Head of caudate nucleus (tissue), 42 donors: ENCODE data around the gene GALNT9.
"Not testable (repeated sequence)": the region's sequence is repeated elsewhere in the genome, so short reads cannot be mapped to it uniquely, and the experiment has no call there.

Experiments
- DNase-seq, 42 donors: peaks; one replicate each; pipeline versions ENCODE4 v3.0.0 to v3.0.0-alpha.2; 2020 to 2021; ENCODE audit warnings: mixed read lengths in 7 of 42
- intact Hi-C: fragments of 100-400 bp; cut with DNase I; formaldehyde crosslinking; loops from one replicate; pipeline ENCODE4 v1.15.0; 2022

Gene GALNT9

DNA sequence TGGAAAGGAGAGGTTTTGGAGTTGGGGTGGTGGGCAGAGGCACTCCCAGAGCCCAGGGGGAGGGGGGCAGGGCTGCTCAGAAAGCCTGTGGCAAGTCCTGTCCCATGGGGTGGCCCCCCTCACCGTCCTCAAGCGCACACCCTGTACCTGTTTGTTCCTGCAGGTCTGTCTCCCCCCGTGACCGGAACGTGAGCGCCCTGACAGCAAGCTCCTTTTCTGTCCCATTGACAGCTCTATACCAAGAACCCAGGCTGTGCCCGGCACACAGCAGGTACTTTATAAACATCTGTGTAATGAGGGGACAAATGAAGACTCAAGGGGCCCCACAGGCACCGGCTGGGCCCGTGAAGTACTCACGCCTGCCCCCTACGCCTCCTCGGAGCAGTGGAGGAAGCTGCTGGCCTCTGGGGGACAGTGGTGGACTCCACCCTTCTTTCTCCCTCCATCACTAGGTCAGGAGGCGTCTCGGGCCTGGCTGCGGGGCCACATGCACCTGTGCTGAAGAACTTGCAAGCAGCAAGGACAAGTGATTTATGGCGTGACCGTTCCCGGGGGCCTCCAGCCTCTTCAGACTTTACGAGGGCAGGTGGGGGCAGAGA is 65.8 kb downstream of the GALNT9 start:
- intact Hi-C loops, result no loop called here
- DNase-seq, result no peak

DNA sequence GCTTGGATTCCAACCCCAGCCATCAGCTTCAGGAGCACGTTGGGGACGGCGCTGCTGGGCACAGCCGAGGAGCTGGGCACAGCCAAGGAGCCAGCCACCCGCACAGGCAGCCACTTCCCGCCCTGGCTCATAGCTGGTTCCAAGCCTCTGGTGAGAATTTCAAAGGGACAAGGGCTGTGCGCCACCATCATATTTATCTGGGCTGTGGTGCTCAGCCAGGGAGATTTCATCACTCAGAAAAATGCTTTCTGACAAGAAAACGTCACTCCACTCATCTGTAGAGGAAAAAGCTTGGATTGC is 66.4 kb downstream of the GALNT9 start:
- intact Hi-C loops, result no loop called here

DNA sequence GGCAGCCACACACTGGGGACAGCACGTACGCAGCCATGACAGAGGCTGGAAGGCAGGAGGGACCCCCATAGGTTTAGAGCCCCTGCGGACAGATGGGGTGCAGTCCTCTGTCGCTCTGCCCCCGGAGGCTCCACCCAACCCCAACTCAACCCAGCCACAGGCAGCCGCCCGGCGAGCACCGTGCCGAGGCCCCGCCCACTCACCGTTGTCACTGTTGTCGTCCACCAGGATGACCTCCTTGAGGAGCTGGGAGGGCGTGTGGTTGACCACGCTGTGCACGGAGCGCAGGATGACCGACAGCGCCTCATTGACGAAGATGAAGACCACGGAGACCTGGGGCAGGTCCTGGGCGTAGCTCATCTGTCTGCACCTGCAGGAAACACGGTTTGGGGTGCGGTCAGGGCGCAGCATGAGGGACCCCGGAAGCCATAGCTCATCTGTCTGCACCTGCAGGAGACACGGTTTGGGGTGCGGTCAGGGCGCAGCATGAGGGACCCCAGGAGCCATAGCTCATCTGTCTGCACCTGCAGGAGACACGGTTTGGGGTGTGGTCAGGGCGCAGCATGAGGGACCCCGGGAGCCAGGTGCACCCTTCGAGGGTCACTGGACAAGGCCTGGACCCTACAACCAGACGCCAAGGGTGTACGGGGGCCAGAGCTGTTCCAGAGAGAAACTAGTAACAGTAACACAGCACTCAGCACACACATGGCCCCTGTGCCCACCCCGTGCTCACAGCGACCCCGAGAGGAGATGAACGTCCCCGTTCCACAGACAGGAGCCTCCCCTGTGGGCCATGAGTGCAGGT is 66.9 kb downstream of the GALNT9 start:
- intact Hi-C loops, result no loop called here
- DNase-seq, result no peak

More for the DNA sequence above, 66.4 kb downstream of the GALNT9 start:
- DNase-seq, result no peak

DNA sequence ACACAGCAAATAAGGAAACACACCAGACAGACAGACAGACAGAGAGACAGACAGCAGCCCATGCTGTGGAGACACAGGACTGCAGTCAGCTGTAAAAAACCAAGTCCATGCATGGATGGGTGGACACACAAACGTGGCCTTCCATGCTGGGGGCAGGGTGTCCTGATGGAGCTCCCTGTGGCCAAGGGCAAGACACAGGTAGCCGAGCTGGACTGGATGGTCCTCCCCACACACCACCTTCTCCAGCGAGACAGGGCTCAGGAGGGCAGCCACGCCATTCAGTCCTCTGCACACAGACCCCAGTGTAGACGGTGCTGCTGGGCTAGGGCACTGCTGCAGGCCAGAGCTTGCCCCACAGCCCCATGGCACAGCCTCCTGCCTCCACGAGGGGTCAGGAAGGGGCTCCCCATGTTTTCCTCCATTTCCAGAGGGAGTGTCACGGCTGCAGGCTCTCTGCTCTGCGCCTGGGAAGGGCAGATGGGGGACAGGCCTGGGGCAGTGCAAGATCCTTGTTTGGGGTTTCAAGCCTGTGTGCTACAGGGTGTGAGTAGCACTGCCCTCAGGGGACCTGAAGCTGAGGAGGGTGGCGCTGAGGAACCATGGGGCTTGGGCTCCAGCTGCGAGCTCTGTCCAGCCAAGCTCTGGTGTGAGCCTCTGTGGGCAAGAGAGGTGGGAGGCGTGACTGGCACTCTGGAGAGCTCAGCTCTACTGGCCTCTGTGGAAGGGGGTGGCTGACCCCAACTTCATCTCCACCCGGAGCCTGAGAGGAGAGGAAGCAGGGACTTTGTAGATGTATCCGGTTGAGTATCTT is 67.9 kb downstream of the GALNT9 start:
- intact Hi-C loops, result no loop called here
- no peak for DNase-seq

DNA sequence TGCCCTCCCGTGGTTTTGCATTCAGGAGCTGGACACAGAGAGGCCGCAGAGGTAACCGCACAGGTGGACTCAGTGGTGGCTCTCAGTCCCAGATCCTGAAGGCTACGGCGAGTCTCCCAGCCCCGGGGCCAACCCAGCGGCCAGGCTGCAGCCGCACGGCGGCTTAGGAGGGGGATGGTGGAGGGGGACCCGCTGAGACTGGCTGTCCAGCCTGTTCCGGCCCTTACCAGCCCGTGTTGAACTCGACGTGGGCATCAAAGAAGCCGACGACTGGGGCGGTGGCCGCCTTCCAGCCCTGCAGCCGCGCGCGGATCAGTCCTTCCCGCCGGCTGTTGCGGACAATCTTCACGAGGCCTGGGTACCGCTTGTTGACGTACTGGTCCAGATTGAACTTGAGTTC is 68.7 kb downstream of the GALNT9 start:
- intact Hi-C loops, result no loop called here

DNA sequence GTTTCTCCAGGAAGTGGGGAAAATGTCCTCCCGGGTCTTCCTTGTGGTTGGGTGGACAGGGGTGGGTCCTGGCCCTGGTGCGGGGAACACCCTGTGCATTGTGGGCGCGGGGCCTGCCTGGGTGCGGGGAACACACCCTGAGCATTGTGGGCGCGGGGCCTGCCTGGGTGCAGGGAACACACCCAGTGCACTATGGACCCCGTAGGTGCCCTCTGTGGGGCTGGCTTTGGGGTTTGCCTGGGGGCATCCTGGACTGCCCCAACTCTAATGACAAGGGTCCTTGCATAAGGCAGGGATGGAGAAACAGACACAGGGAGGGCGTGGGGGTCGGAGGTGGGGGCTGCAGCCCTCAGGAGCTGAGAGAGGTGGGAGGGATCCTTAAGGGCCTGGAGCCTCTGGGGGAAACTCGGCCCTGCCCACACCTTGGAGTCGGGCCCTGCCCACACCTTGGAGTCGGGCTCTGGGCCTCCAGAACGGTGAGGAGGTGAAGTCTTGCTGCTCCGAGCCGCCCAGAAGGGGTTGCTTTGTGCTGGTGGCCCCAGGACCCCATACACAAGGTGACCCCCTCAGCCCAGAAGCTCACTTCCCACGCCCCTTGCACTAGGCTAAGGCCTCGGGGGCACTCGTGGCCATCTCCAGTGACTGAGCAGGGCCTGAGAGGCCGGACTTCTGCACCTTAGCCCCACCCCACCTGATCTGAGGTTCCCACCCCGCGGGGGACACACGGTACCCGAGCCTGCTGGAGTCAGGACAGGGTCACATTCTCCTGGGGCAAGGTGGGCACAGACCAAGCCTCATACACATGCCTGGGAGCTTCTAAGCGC is 69.3 kb downstream of the GALNT9 start:
- intact Hi-C loops, result no loop called here
- no peak for DNase-seq

More for the DNA sequence above, 68.7 kb downstream of the GALNT9 start:
- no peak for DNase-seq

DNA sequence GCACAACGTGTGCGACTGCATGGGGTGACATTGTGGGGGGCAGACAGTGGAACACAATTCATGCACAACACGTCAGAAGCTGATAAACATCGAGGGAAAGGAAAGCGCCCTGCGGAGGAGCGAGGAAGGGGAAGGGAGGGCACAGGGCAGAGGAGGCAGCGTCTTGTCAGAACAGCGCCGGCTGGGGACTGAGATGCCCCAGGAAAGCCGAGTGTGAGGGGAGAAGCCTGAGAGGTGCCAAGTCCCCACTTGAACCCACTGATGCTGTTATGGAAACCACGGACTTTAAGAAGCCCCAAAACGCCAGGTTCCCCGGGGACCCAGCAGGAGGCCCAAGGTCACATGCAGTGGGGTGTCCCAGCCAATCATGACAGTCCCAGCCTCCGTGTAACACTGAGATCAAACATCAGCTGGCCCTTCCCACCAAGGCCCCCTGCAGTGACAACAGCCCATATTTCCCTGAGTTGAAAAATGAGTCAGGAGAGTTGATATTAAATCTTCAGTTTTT is 70.0 kb downstream of the GALNT9 start:
- no peak for DNase-seq
- intact Hi-C loops, result no loop called here

DNA sequence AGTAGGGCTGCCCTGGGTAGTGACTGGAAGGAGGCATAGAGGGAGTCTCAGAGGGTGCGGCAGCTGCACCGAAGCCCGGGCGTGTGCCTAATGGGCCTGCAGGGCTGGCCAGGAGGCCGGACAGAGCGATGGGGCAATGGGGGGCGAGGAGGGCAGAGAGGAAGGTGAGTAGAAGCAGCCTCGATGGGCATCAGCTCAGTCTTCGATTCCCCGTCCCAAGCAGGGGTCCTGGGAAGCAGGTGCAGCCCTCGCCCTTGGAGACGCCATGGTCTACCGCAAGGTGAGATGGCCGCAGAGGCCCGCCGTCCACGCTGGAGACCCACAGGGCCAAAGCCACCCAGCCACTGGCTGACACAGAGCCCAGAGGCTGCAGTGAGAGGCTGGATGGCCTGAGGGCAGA is 70.8 kb downstream of the GALNT9 start:
- DNase-seq, result no peak

DNA sequence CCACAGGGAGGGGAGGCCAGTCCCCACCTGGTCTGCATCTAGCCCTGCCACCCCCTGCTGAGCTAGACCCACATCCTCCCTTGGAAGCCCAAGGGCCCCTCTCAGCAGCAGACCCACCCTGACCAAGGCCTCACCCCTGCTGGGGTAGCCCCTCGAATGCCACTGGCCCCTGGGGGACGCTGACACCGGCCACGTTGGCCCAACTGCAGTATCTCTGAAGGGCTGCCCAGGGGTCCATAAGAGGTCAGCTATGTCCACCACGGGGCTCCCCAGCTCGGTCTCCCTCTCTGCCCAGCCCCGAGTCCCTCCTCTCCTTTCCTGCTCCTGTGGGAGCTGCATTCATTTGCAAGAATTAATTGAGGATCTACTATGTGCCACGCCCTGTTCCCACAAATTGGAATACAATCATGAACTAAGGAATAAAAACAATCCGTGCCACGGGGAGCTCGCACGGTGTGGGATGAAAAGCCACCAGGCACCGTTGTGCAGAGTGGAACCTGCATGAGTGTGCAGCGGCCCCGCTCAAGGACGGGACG is 71.4 kb downstream of the GALNT9 start:
- DNase-seq, result no peak
- intact Hi-C loops, result no loop called here

More for the DNA sequence above, 70.8 kb downstream of the GALNT9 start:
- intact Hi-C loops, result no loop called here

DNA sequence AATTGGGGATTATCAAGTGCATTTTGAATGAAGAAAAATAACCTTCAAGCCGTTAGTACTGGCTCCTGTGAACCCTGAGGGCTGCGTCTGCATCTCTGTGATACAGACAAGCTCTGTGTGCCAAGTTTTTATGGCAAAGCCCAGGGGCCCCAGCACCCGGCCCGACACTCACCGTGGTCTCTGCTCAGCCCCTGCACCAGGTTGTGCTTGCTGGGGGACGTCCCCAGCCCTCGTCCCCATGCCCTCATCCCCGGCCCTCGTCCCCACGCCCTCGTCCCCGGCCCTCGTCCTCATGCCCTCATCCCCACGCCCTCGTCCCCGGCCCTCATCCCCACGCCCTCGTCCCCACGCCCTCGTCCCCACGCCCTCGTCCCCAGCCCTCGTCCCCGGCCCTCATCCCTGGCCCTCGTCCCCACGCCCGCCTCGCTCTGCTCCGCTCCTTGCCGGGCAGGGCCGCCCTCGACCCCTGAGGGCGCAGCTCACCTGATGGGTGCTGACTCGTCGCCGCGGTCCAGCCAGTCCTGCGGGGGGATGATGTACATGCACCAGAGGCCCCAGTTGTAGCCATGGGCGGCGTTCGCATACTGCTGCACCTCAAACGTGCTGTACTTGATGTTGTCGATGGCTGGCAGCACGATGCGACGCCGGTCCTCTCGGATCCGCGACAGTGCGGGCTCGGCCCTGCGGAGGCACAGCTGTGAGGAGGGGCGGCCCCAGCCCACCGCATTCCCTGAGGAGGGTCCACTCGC is 72.0 kb downstream of the GALNT9 start:
- DNase-seq, result no peak

DNA sequence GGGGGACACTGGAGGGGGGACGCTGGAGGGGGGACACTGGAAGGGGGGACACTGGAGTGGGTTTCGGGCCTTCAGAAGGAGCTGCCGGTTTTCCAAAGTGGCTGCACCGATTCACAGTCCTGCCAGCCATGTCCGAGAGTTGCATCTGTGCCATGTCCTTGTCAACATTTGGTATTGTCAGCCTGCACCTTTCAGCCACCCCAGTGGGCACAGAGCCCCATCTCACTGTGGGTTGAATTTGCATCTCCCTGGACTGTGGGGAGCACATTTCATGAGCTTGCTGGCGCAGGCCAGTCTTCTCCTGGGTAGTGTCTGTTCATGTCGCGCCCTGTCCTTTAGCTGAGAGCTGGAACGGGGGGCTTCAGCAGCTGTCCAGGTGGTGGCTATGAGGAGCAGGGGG is 72.7 kb downstream of the GALNT9 start:
- intact Hi-C loops, result no loop called here
- no peak for DNase-seq

More for the DNA sequence above, 72.0 kb downstream of the GALNT9 start:
- intact Hi-C loops, result no loop called here

DNA sequence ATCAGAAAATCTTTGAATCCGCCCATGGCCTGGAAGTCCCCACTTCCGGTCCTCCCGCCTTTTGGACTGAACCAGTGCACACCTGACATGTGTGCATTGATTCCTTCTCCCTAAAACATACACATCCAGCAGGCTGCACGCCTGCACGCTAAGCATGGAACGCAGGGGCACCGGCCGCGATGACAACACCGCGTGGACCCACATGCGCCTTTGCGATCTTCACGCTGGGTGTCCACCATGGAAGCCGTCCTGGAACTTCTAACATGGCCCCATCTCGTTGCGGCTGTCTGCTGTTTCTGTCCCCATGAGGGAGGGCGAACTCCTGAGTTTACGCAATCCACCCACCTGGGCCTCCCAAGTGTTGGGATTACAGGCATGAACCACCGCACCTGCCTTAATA is 73.7 kb downstream of the GALNT9 start:
- intact Hi-C loops, result no loop called here
- no peak for DNase-seq

DNA sequence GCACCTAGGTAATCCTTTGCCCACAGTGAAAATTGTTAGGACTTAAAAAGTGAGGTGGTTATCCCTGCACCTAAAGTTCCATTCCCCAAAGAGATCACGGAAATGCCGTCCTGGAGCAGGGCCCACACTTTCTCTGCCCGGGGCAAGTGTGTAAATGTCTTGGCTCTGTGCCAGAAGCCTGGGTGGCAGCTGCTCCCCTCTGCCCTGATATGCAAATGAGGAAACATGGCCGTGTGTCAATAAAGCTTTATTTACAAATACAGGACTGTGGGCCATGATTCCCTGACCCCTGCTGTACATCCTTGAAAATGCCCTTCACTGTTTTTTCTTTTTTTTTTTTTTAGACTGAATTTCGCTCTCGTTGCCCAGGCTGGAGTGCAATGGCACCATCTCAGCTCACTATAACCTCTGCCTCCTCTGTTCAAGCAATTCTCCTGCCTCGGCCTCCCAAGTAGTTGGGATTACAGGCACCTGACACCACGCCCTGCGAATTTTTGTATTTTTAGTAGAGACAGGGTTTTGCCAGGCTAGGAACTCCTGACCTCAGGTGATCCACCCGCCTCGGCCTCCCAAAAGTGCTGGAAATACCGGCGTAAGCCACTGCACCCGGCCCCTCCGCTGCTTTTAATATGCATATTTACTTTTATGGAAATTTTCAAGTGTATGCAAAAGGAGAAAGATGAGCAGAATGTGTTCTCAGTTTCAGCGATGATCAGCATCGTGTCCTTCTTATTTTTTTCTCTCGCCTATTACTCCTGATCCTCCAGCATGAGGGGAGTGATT is 75.5 kb downstream of the GALNT9 start:
- no peak for DNase-seq
- intact Hi-C loops, result no loop called here

DNA sequence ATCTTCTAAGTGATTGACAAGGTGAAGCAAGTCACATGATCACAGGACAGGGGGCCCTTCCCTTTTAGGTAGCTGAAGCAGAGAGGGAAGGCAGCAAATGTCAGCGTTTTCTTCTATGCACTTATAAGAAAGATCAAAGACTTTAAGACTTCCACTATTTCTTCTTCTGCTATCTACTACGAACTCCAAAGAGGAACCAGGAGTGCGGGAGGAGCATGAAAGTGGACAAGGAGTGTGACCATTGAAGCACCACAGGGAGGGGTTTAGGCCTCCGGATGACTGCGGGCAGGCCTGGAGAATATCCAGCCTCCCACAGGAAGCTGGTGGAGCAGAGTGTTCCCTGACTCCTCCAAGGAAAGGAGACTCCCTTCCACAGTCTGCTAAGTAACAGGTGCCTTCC is 76.4 kb downstream of the GALNT9 start:
- DNase-seq, intact Hi-C loops: not testable (repeated sequence)

DNA sequence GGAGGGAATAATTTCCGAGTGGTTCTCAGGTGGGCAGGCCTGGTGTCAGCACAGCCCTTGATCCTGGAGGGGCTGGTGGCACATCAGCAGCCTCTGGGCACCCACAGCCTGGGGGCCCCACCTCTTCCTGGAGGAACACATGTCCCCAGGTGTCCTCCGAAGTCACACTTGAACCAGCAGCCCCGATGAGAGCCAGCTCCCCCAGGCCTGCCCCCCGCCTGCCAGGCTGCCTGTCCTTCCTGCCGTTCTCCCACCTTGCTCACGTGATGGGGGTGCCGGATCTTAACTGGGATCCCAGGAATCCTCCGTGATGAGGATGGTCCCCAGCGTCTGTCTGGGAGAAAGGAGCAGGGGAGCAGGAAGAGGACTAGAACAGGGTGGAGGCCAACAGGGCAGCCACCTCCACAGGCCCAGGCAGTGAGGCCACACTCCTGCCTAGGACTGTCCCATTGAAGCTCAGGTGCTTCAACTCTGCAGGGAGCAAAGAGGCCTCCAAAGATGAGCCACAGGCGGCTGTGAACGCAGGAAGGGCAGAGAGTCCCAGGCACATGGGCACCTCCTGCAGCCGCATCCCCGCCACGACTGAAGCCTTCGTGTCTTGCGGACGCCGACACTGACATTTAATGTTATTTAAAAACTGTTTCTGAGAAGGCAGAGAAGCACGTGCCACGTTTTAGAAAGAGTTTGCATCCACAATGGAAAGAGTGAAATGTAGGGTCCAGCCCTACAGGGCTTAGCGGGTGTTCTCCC is 77.5 kb downstream of the GALNT9 start:
- no peak for DNase-seq

DNA sequence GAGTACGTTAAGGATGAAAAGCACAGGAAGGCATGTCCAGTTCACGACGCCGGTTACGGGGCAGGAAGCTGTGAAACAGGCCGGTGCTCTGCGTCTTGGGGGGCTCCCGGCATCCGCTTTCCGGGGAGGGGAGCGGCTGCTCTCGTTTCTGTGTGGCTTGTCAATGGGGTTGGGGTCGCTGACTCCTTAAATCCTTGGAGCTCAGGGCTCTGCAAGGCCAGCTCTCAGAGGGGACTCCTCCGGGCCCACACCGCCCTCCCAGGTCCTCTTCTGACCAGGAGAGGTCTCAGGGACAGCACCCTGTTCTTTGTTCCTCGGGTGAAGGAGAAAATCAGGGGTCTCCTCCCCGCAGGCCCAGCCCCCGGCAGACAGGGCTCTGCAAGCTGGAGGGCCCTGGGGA is 78.1 kb downstream of the GALNT9 start:
- no peak for DNase-seq
- intact Hi-C loops, result no loop called here

More for the DNA sequence above, 77.5 kb downstream of the GALNT9 start:
- intact Hi-C loops, result no loop called here

DNA sequence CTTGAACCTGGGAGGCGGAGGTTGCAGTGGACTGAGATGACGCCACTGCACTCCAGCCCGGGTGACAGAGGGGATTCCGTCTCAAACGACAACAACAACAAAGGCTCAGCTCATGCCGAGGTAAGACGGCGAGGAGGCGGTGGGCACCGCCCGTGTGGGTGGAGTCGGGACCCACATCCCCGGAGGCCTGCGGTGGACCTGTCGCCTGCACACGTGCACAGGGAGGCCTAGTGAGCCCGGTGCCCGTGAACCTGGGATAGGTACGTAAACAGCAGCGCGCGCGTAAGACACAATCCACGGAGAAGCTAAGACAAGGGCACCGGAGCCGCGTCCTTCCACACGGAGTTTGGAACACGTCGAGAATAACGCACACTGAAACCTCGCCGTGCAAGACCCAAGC is 78.7 kb downstream of the GALNT9 start:
- intact Hi-C loops, result no loop called here
- DNase-seq, result no peak
